Measurements from ENCODE around the gene EPB41L4B.

- TF ChIP-seq CTCF (IDR thresholded peaks at IDR 0.05; ENCODE audit: low read depth, low read length) (no peak), EZH2phosphoT487 (IDR thresholded peaks at IDR 0.05; ENCODE audit: low read depth) (no peak)
Measured at GRCh38 chr9:109289186-109289585, 31.7 kb downstream of the EPB41L4B start.
